ENCODE data around the gene MORN1.

Gene MORN1

GRCh38 chr1:2397007-2397679, 5.8 kb upstream of the MORN1 start (continued):
- TF ChIP-seq ZFP30 (CRISPR knock-in tag; IDR thresholded peaks at IDR 0.05) = no peak

DNA sequence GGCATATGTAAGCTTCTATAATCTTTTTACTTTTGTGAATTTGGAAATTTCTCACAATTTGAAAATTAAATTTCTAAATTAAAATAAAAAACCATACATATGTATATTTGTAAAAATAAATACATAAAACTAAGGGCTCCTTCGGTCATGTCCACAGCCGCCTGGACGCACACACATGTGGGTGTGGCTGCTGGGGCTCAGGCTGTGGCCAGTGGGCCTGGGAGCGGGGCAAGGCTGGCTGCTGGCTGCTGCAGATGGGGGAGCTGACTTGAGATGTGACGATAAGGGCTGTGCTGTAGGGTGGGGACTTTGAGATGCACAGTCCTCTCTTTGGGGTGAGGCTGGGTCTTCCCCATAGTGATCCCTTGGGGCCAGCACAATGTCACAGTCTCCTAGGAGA, 5.1 kb upstream of the MORN1 start:
- TF ChIP-seq ZFP30 (CRISPR knock-in tag; IDR thresholded peaks at IDR 0.05) (no peak), CSRNP3 (CRISPR knock-in tag; IDR thresholded peaks at IDR 0.05) (no peak), ZFP3 (CRISPR knock-in tag; IDR thresholded peaks at IDR 0.05) (no peak), TOX (CRISPR knock-in tag; IDR thresholded peaks at IDR 0.05; ENCODE audit: borderline replicate concordance) (no peak), ARNTL (CRISPR knock-in tag; IDR thresholded peaks at IDR 0.05; ENCODE audit: borderline replicate concordance, low read depth) (no peak), OSR1 (CRISPR knock-in tag; IDR thresholded peaks at IDR 0.05) (no peak), ZNF70 (CRISPR knock-in tag; IDR thresholded peaks at IDR 0.05) (no peak), BACH2 (CRISPR knock-in tag; IDR thresholded peaks at IDR 0.05; ENCODE audit: borderline replicate concordance) (no peak), GLIS3 (CRISPR knock-in tag; IDR thresholded peaks at IDR 0.05) (no peak), SNAI2 (CRISPR knock-in tag; IDR thresholded peaks at IDR 0.05) (no peak), ZNF8 (CRISPR knock-in tag; IDR thresholded peaks at IDR 0.05) (no peak), ESRRG (CRISPR knock-in tag; IDR thresholded peaks at IDR 0.05) (no peak), RARB (CRISPR knock-in tag; IDR thresholded peaks at IDR 0.05) (no peak), PATZ1 (CRISPR knock-in tag; IDR thresholded peaks at IDR 0.05; ENCODE audit: borderline replicate concordance) (no peak)
- TF ChIP-seq, protein P1, sequence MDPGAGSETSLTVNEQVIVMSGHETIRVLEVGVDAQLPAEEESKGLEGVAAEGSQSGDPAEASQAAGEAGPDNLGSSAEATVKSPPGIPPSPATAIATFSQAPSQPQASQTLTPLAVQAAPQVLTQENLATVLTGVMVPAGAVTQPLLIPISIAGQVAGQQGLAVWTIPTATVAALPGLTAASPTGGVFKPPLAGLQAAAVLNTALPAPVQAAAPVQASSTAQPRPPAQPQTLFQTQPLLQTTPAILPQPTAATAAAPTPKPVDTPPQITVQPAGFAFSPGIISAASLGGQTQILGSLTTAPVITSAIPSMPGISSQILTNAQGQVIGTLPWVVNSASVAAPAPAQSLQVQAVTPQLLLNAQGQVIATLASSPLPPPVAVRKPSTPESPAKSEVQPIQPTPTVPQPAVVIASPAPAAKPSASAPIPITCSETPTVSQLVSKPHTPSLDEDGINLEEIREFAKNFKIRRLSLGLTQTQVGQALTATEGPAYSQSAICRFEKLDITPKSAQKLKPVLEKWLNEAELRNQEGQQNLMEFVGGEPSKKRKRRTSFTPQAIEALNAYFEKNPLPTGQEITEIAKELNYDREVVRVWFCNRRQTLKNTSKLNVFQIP (CRISPR knock-in tag; IDR thresholded peaks at IDR 0.05; ENCODE audit: borderline replicate concordance, low read depth) = no peak
- ATAC-seq = no peak

- no peak for ATAC-seq
- TF ChIP-seq PPARA (CRISPR knock-in tag; IDR thresholded peaks at IDR 0.05; ENCODE audit: borderline replicate concordance) (no peak), ISL1 (CRISPR knock-in tag; IDR thresholded peaks at IDR 0.05) (no peak), ZFP3 (CRISPR knock-in tag; IDR thresholded peaks at IDR 0.05) (no peak), RARB (CRISPR knock-in tag; IDR thresholded peaks at IDR 0.05) (no peak), ARNTL (CRISPR knock-in tag; IDR thresholded peaks at IDR 0.05; ENCODE audit: borderline replicate concordance, low read depth) (no peak), ZFP30 (CRISPR knock-in tag; IDR thresholded peaks at IDR 0.05) (no peak), ESRRG (CRISPR knock-in tag; IDR thresholded peaks at IDR 0.05) (no peak), GLIS3 (CRISPR knock-in tag; IDR thresholded peaks at IDR 0.05) (no peak), CSRNP3 (CRISPR knock-in tag; IDR thresholded peaks at IDR 0.05) (no peak)
- TF ChIP-seq, protein P2, sequence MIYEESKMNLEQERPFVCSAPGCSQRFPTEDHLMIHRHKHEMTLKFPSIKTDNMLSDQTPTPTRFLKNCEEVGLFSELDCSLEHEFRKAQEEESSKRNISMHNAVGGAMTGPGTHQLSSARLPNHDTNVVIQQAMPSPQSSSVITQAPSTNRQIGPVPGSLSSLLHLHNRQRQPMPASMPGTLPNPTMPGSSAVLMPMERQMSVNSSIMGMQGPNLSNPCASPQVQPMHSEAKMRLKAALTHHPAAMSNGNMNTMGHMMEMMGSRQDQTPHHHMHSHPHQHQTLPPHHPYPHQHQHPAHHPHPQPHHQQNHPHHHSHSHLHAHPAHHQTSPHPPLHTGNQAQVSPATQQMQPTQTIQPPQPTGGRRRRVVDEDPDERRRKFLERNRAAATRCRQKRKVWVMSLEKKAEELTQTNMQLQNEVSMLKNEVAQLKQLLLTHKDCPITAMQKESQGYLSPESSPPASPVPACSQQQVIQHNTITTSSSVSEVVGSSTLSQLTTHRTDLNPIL (CRISPR knock-in tag; IDR thresholded peaks at IDR 0.05; ENCODE audit: low read depth) = no peak
- TF ChIP-seq, protein P1 (CRISPR knock-in tag; IDR thresholded peaks at IDR 0.05; ENCODE audit: borderline replicate concordance, low read depth) = no peak
Measured at GRCh38 chr1:2396059-2396458, 4.7 kb upstream of the MORN1 start.
